K562 (cell line): ENCODE measurements around the gene RUNX3. TPM values are rescaled to one million over a fixed set of nuclear protein-coding genes. Genes with fewer than 3 reads are reported as not detected.

Source experiments
- ATAC-seq: fragments of 200-7000 bp; cut with Tn5 transposase; 3 replicates; pipeline ENCODE4 v1.9.1; 2020; ENCODE audit warnings: moderate library complexity
- BruUV-seq: library from RNA; stranded (reverse); fragments of 400-500 nt; replicated peaks from 2 replicates; lab custom pipeline; 2021; lab: Mats Ljungman, UMichigan
- CTCF ChIA-PET: fragments of 300-600 bp; formaldehyde crosslinking; extraction: SDS; loops from one replicate; lab custom pipeline; 2021; ENCODE audit warnings: low intra/inter-chr PET ratio; lab: Yijun Ruan, JAX
- POLR2A ChIA-PET: fragments of 300-600, 350-650 bp; sonication (Branson Sonifier 250); formaldehyde crosslinking; extraction: SDS; loops from one replicate; lab custom pipeline; 2021; ENCODE audit warnings: antibody characterized with exemption, inconsistent platforms; lab: Yijun Ruan, JAX
- DNase-seq, 4 experiments: peaks; one replicate each; pipeline versions ENCODE4 v3.0.0 to v3.0.0-alpha.2; 2011 to 2018; ENCODE audit warnings: low spot score in 3 of 4, mixed read lengths in 3 of 4; ENCODE audit errors: extremely low read depth in 1 of 4
- FAIRE-seq: peaks from 2 replicates; lab custom pipeline; 2011; peaks lifted over from hg19 to GRCh38; lab: Jason Lieb, UNC
- H2AFZ ChIP-seq: 2 replicates; pipeline ENCODE4 v1.6.0; 2011; ENCODE audit warnings: low read depth, low read length, control low read depth, inconsistent platforms
- H3K27ac ChIP-seq: fragments of 200-600 bp; 3 replicates; pipeline ENCODE4 v1.8.0; 2011; ENCODE audit warnings: low read depth, mild to moderate bottlenecking, control low read depth, inconsistent platforms, low read length, moderate library complexity, mixed read lengths; ENCODE audit errors: extremely low read depth
- H3K27me3 ChIP-seq, 2 experiments: fragments of 300-600 bp in 1 of 2; 2 replicates in 1 of 2; 3 replicates in 1 of 2; pipeline versions ENCODE4 v1.6.0 to v1.8.0; 2011; ENCODE audit warnings: inconsistent platforms in 2 of 2, low read length in 2 of 2, mild to moderate bottlenecking in 1 of 2, mixed read lengths in 1 of 2, moderate library complexity in 1 of 2; ENCODE audit not compliant: control insufficient read depth in 2 of 2, insufficient read depth in 2 of 2
- H3K36me3 ChIP-seq: fragments of 300-600 bp; 3 replicates; pipeline ENCODE4 v1.8.0; 2011; ENCODE audit warnings: mild to moderate bottlenecking, low read length, inconsistent platforms; ENCODE audit not compliant: control insufficient read depth, insufficient read depth
- H3K4me1 ChIP-seq, 2 experiments: fragments of 200-600 bp in 1 of 2; replicated peaks in 1 of 2; 2 replicates in 1 of 2; 3 replicates in 1 of 2; pipeline versions ENCODE4 v1.5.1 to v1.8.0; 2011; ENCODE audit warnings: inconsistent platforms in 2 of 2, low read length in 2 of 2, mild to moderate bottlenecking in 1 of 2, mixed read lengths in 1 of 2, moderate library complexity in 1 of 2; ENCODE audit not compliant: control insufficient read depth in 2 of 2, insufficient read depth in 2 of 2
- H3K4me2 ChIP-seq: 2 replicates; pipeline ENCODE4 v1.6.1; 2011; ENCODE audit warnings: low read length, control low read depth, inconsistent platforms, mixed read lengths; ENCODE audit not compliant: insufficient read depth
- H3K4me3 ChIP-seq: fragments of 200-600 bp; sonication (generic), shearing (Covaris generic); 2 replicates; pipeline ENCODE4 v1.5.1; 2016; ENCODE audit warnings: control low read depth, inconsistent platforms
- H3K79me2 ChIP-seq: fragments of 200-600 bp; 3 replicates; pipeline ENCODE4 v1.8.0; 2011; ENCODE audit warnings: low read length, inconsistent platforms; ENCODE audit not compliant: control insufficient read depth, insufficient read depth
- H3K9ac ChIP-seq, 2 experiments: 2 replicates each; pipeline versions ENCODE4 v1.6.0 to v1.6.1; 2011; ENCODE audit warnings: low read depth in 2 of 2, low read length in 2 of 2, control low read depth in 1 of 2, inconsistent platforms in 1 of 2, mild to moderate bottlenecking in 1 of 2, mixed read lengths in 1 of 2; ENCODE audit not compliant: insufficient read depth in 1 of 2
- H3K9me1 ChIP-seq: one replicate; pipeline ENCODE4 v1.6.0; 2011; ENCODE audit warnings: inconsistent platforms, mild to moderate bottlenecking, low read length, moderate library complexity; ENCODE audit not compliant: control insufficient read depth, insufficient read depth
- H3K9me3 ChIP-seq: replicated peaks from 2 replicates; pipeline ENCODE4 v1.5.1; 2011; ENCODE audit warnings: low read depth, low read length, inconsistent platforms; ENCODE audit not compliant: control insufficient read depth, insufficient read depth
- H4K20me1 ChIP-seq: replicated peaks from 2 replicates; pipeline ENCODE4 v1.6.1; 2011; ENCODE audit warnings: low read length, inconsistent platforms, mixed read lengths; ENCODE audit not compliant: control insufficient read depth, insufficient read depth
- BCOR ChIP-seq: fragments of 450-650 bp; IDR thresholded peaks from 2 replicates; pipeline ENCODE4 v1.6.1; 2016
- ESRRA ChIP-seq: fragments of 450-650 bp; IDR thresholded peaks from 2 replicates; pipeline ENCODE4 v1.6.1; 2014; ENCODE audit warnings: low read depth, mild to moderate bottlenecking, moderate library complexity, borderline replicate concordance
- HLTF ChIP-seq: fragments of 450-650 bp; IDR thresholded peaks from 2 replicates; pipeline ENCODE4 v1.6.1; 2016
- KDM5B ChIP-seq: fragments of 200-600 bp; sonication (generic); IDR thresholded peaks from 2 replicates; pipeline ENCODE4 v1.6.1; 2012; ENCODE audit warnings: low read depth, mild to moderate bottlenecking, moderate library complexity, low read length, control low read depth, inconsistent platforms; ENCODE audit not compliant: insufficient replicate concordance
- MYC ChIP-seq, 2 experiments: fragments of 250-450 bp in 1 of 2; sonication (Bioruptor Pico) in 1 of 2; IDR thresholded peaks; 2 replicates each; pipeline versions ENCODE4 v1.5.1 to v1.6.1; 2012 to 2021; ENCODE audit warnings: low read depth in 2 of 2, borderline replicate concordance in 1 of 2, improper control_type of control experiment in 1 of 2, low read length in 1 of 2, mild to moderate bottlenecking in 1 of 2, moderate library complexity in 1 of 2
- NEUROD1 ChIP-seq: fragments of 150-350 bp; IDR thresholded peaks from 2 replicates; pipeline ENCODE4 v1.6.1; 2014; ENCODE audit warnings: borderline replicate concordance, low read length, low read depth; ENCODE audit not compliant: partially characterized antibody
- NFE2L1 ChIP-seq: fragments of 450-650 bp; IDR thresholded peaks from 2 replicates; pipeline ENCODE4 v1.6.1; 2016; ENCODE audit warnings: missing genetic modification characterization, low read depth, mild to moderate bottlenecking, missing compliant biosample characterization, moderate library complexity, borderline replicate concordance
- NFIC ChIP-seq: fragments of 450-650 bp; IDR thresholded peaks from 2 replicates; pipeline ENCODE4 v1.6.1; 2017; ENCODE audit warnings: mild to moderate bottlenecking, inconsistent platforms
- NONO ChIP-seq, 2 experiments: fragments of 200-400 bp in 1 of 2; fragments of 450-650 bp in 1 of 2; formaldehyde crosslinking in 1 of 2; IDR thresholded peaks; 2 replicates each; pipeline ENCODE4 v1.6.1; 2017; ENCODE audit warnings: low read depth in 2 of 2, mild to moderate bottlenecking in 2 of 2, moderate library complexity in 2 of 2, low read length in 1 of 2
- PHF20 ChIP-seq: fragments of 450-650 bp; IDR thresholded peaks from 2 replicates; pipeline ENCODE4 v1.6.1; 2018; ENCODE audit not compliant: partially characterized antibody
- STAT5B ChIP-seq: fragments of 250-450 bp; sonication (Bioruptor Pico); IDR thresholded peaks from 2 replicates; pipeline ENCODE4 v1.8.0; 2021; ENCODE audit warnings: mild to moderate bottlenecking, inconsistent platforms
- TCFL5 ChIP-seq: fragments of 250-450 bp; sonication (Bioruptor Pico); conservative IDR thresholded peaks from 2 replicates; pipeline ENCODE4 v1.6.1; 2021; ENCODE audit warnings: mild to moderate bottlenecking, moderate library complexity, matching md5 sums
- ZBTB1 ChIP-seq: sonication (generic); formaldehyde crosslinking; IDR thresholded peaks from 2 replicates; pipeline ENCODE4 v1.8.1; 2023; ENCODE audit warnings: missing genetic modification reagents, low read depth, mild to moderate bottlenecking, borderline replicate concordance
- ZC3H8 ChIP-seq: fragments of 450-650 bp; IDR thresholded peaks from 2 replicates; pipeline ENCODE4 v1.6.1; 2017
- ZNF445 ChIP-seq: fragments of 250-450 bp; sonication (Bioruptor Pico); IDR thresholded peaks from 2 replicates; pipeline ENCODE4 v1.4.0; 2020; ENCODE audit warnings: low read depth, mild to moderate bottlenecking, moderate library complexity
- WGBS: fragments of 100-300 bp; shearing (Covaris generic); methylation state at CpG from one replicate; pipeline ENCODE4 v1.1.6; 2016; ENCODE audit warnings: low coverage, mixed read lengths; ENCODE audit not compliant: insufficient coverage; ENCODE audit errors: missing lambda C conversion rate; 5-methylcytosine and 5-hydroxymethylcytosine counted together
- in situ Hi-C: fragments of 300-500 bp; cut with MboI; formaldehyde crosslinking; loops from 4 replicates; pipeline ENCODE4 v1.15.0; 2018; ENCODE audit warnings: inconsistent platforms, mixed read lengths
- intact Hi-C: fragments of 100-400 bp; cut with micrococcal nuclease; formaldehyde crosslinking; loops from 2 replicates; pipeline ENCODE4 v1.14.2; 2022
- polyA plus RNA-seq, 8 experiments: library from polyadenylated mRNA; depleted of rRNA in 4 of 8; stranded (reverse) in 5 of 8; unstranded in 3 of 8; fragments of >200 nt; fragmentation: Nextera tagmentation in 2 of 8; fragmentation: Illumina TruSeq in 1 of 8; extraction: Ambion mirVana in 2 of 8; extraction: Trizol in 1 of 8; gene quantifications; 2 replicates each; pipeline versions ENCODE4 v1.2.1 to v1.2.3, GENCODE V29; 2011 to 2014; ENCODE audit warnings: inconsistent platforms in 1 of 8, missing spikeins in 1 of 8
- total RNA-seq, 7 experiments: library from RNA; depleted of rRNA in 6 of 7; stranded (reverse); fragments of >200 nt in 6 of 7; fragmentation: Illumina TruSeq in 2 of 7; extraction: Trizol in 2 of 7; gene quantifications; 2 replicates each; pipeline versions ENCODE4 v1.2.1 to v1.2.3, GENCODE V29; 2011 to 2021; ENCODE audit warnings: low replicate concordance in 1 of 7
- TF ChIP-seq, protein P1 (sequence below), 2 experiments: fragments of 150-350 bp in 1 of 2; IDR thresholded peaks; 2 replicates each; pipeline ENCODE4 v1.6.1; 2012 to 2016; ENCODE audit warnings: low read depth in 2 of 2, low read length in 2 of 2, mild to moderate bottlenecking in 1 of 2, moderate library complexity in 1 of 2
- TF ChIP-seq, protein P2 (sequence below): IDR thresholded peaks from 2 replicates; pipeline ENCODE4 v1.6.1; 2011; ENCODE audit not compliant: insufficient read length; ENCODE audit errors: extremely low read depth
- TF ChIP-seq, protein P3 (sequence below): sonication (generic); formaldehyde crosslinking; IDR thresholded peaks from 2 replicates; pipeline ENCODE4 v1.8.0; 2022; ENCODE audit warnings: mild to moderate bottlenecking, missing genetic modification reagents

The RUNX3 gene
- total and polyA plus RNA-seq, 9 of the 15 experiments (the other 6 are each of a cell fraction or from before 2014, with no cell fraction given): 0.01 to 0.64 (median 0.09) TPM

DNA sequence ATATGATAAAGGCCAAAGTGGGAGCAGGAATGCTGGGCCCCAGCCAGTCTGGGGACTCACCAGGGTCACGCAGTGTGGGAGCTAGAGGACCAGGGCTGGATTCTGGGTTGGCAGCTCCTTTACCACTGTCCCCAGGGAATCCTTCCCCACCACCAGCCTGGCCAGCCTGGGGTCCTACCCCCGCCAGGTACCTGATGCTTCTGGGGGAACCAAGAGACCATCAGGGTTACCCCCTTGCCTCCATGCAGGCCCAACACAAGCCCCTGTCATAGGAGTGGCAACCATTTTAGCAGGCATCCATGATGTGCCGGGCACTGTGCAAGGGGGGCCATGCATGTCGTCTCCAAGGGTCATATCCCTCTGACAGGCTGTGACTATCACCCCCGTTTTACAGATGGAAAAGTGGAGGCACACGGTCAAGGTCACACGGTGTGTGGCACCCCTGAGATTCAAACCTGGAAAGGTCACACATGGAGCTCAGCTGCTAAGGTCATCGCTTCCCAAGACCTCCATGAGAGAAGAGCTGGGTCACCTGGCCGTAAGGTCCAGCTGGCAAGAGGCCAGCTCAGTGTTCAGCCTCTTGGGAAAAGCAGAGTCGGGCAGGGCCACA, 16.4 kb downstream of the RUNX3 start:
- no peaks in the 10 kb centered on the region for H3K9me1 ChIP-seq
- peaks cover 13 to 41% of the 10 kb centered on the region in 2 experiments for H3K27me3 ChIP-seq
- H3K4me1 ChIP-seq: peaks cover 6 to 28% of the 10 kb centered on the region in 2 experiments
- no TSS peak for BruUV-seq
- H3K9me3 ChIP-seq: no peaks in the 10 kb centered on the region
- no peaks in the 10 kb centered on the region for H3K36me3 ChIP-seq
- no peak for ATAC-seq
- no peak overlapping the region for H3K9ac ChIP-seq
- ChIA-PET CTCF (no interaction called here), POLR2A (interaction anchor here (0.6 to 1.5 kb wide), 4 partner anchors 11 to 28 kb away, joined by 3 to 5 read pairs (median 4); no protein-coding TSS in a partner anchor)
- no peak overlapping the region for H3K27ac ChIP-seq
- no peak overlapping the region for H3K4me3 ChIP-seq
- DNase-seq: no peak
- H3K4me2 ChIP-seq: no peak overlapping the region
- H4K20me1 ChIP-seq: no peaks in the 10 kb centered on the region
- in situ Hi-C loops (no loop called here), intact Hi-C loops (no loop called here)
- no peak for FAIRE-seq
- 51% methylated on average over 10 of the region's 10 CpGs for WGBS
- H2AFZ ChIP-seq: no peak overlapping the region
- no peaks in the 10 kb centered on the region for H3K79me2 ChIP-seq
- no peak for TF ChIP-seq ZBTB1
- TF ChIP-seq HLTF: no peak
- TF ChIP-seq, protein P1, sequence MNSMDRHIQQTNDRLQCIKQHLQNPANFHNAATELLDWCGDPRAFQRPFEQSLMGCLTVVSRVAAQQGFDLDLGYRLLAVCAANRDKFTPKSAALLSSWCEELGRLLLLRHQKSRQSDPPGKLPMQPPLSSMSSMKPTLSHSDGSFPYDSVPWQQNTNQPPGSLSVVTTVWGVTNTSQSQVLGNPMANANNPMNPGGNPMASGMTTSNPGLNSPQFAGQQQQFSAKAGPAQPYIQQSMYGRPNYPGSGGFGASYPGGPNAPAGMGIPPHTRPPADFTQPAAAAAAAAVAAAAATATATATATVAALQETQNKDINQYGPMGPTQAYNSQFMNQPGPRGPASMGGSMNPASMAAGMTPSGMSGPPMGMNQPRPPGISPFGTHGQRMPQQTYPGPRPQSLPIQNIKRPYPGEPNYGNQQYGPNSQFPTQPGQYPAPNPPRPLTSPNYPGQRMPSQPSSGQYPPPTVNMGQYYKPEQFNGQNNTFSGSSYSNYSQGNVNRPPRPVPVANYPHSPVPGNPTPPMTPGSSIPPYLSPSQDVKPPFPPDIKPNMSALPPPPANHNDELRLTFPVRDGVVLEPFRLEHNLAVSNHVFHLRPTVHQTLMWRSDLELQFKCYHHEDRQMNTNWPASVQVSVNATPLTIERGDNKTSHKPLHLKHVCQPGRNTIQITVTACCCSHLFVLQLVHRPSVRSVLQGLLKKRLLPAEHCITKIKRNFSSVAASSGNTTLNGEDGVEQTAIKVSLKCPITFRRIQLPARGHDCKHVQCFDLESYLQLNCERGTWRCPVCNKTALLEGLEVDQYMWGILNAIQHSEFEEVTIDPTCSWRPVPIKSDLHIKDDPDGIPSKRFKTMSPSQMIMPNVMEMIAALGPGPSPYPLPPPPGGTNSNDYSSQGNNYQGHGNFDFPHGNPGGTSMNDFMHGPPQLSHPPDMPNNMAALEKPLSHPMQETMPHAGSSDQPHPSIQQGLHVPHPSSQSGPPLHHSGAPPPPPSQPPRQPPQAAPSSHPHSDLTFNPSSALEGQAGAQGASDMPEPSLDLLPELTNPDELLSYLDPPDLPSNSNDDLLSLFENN (IDR thresholded peaks at IDR 0.05; ENCODE audit: low read depth in 2 of 2, low read length in 2 of 2): no peak
- peak; percentile 93 for TF ChIP-seq ESRRA
- no peak for TF ChIP-seq NFE2L1 (tag)
- TF ChIP-seq NONO (IDR thresholded peaks at IDR 0.05; ENCODE audit: low read depth in 2 of 2, low read length in 1 of 2): no peak
- TF ChIP-seq STAT5B (CRISPR knock-in tag): no peak
- no peak for TF ChIP-seq MYC (IDR thresholded peaks at IDR 0.05; ENCODE audit: low read depth, low read length)
- no peak for TF ChIP-seq MYC (CRISPR knock-in tag; IDR thresholded peaks at IDR 0.05; ENCODE audit: borderline replicate concordance, low read depth)
- TF ChIP-seq, protein P2, sequence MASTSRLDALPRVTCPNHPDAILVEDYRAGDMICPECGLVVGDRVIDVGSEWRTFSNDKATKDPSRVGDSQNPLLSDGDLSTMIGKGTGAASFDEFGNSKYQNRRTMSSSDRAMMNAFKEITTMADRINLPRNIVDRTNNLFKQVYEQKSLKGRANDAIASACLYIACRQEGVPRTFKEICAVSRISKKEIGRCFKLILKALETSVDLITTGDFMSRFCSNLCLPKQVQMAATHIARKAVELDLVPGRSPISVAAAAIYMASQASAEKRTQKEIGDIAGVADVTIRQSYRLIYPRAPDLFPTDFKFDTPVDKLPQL: no peak
- TF ChIP-seq NFIC: peak; percentile 85
- TF ChIP-seq TCFL5 (CRISPR knock-in tag): no peak
- no peak for TF ChIP-seq NEUROD1
- TF ChIP-seq, protein P3, sequence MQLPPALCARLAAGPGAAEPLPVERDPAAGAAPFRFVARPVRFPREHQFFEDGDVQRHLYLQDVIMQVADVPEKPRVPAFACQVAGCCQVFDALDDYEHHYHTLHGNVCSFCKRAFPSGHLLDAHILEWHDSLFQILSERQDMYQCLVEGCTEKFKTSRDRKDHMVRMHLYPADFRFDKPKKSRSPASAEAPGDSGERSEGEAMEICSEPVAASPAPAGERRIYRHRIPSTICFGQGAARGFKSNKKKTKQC (CRISPR knock-in tag): 0 out of 2 replicates have a peak, but pooled peaks have one; percentile 33
- TF ChIP-seq KDM5B: no peak
- TF ChIP-seq ZC3H8: no peak
- peak; percentile 55; the same call in 1 of the 2 replicates for TF ChIP-seq BCOR
- TF ChIP-seq PHF20: no peak
- no peak for TF ChIP-seq ZNF445
